Body of pancreas (tissue), 4 donors: ENCODE data around the gene AMBRA1. TPM values are rescaled to one million over a fixed set of nuclear protein-coding genes. Genes with fewer than 3 reads are reported as not detected.

Source experiments
- ATAC-seq: fragments of 150-250 bp; one replicate; pipeline ENCODE4 v1.9.1; 2016
- DNase-seq, 4 donors: peaks; one replicate each; pipeline ENCODE4 v3.0.0-alpha.2; 2019
- H3K27ac ChIP-seq, 4 donors: fragments of 200-600 bp; sonication (generic); 1 replicate in 3 of 4; 2 replicates in 1 of 4; pipeline versions ENCODE4 v1.5.1 to v1.6.1; 2016 to 2019; ENCODE audit warnings: mild to moderate bottlenecking in 1 of 4, mixed read lengths in 1 of 4, moderate library complexity in 1 of 4
- H3K27me3 ChIP-seq, 2 donors: fragments of 200-600 bp; sonication (generic); one replicate each; pipeline ENCODE4 v1.6.0; 2016; ENCODE audit warnings: mild to moderate bottlenecking in 1 of 2
- H3K36me3 ChIP-seq, 2 donors: fragments of 200-600 bp; sonication (generic); replicated peaks in 1 of 2; 2 replicates each; pipeline ENCODE4 v1.5.1; 2016; ENCODE audit warnings: low read depth in 2 of 2; ENCODE audit not compliant: insufficient read depth in 1 of 2
- H3K4me1 ChIP-seq: fragments of 200-600 bp; sonication (generic); one replicate; pipeline ENCODE4 v1.6.0; 2016
- H3K4me3 ChIP-seq, 2 donors: fragments of 200-600 bp; sonication (generic); 1 replicate in 1 of 2; 2 replicates in 1 of 2; pipeline ENCODE4 v1.5.1; 2016 to 2019
- H3K9me3 ChIP-seq, 3 donors: fragments of 200-600 bp; sonication (generic); 1 replicate in 2 of 3; 2 replicates in 1 of 3; pipeline ENCODE4 v1.5.1; 2016
- POLR2A ChIP-seq, 3 donors: fragments of 450-650 bp; IDR thresholded peaks; one replicate each; pipeline ENCODE4 v1.6.1; 2016; ENCODE audit warnings: antibody characterized with exemption in 3 of 3, mild to moderate bottlenecking in 2 of 3
- WGBS, 2 donors: methylation state at CpG; one replicate each; pipeline ENCODE4 v1.1.5; 2017; 5-methylcytosine and 5-hydroxymethylcytosine counted together
- intact Hi-C: fragments of 100-400 bp; cut with DNase I; formaldehyde crosslinking; loops from one replicate; pipeline ENCODE4 v1.15.1; 2023
- total RNA-seq, 2 donors: library from RNA; depleted of rRNA; stranded (reverse); fragments of >200 nt; gene quantifications; one replicate each; pipeline ENCODE4 v1.1.0, GENCODE V29; 2016
- TF ChIP-seq, protein P1 (sequence below), 7 experiments: fragments of 450-650 bp in 4 of 7; fragments of 200-600 bp in 3 of 7; sonication (generic) in 3 of 7; IDR thresholded peaks; one replicate each; pipeline ENCODE4 v1.5.1; 2016 to 2019; ENCODE audit warnings: antibody characterized with exemption in 7 of 7

Gene AMBRA1
- total RNA-seq, 2 donors from 2014 or later = 17.6 to 43.2 TPM

DNA sequence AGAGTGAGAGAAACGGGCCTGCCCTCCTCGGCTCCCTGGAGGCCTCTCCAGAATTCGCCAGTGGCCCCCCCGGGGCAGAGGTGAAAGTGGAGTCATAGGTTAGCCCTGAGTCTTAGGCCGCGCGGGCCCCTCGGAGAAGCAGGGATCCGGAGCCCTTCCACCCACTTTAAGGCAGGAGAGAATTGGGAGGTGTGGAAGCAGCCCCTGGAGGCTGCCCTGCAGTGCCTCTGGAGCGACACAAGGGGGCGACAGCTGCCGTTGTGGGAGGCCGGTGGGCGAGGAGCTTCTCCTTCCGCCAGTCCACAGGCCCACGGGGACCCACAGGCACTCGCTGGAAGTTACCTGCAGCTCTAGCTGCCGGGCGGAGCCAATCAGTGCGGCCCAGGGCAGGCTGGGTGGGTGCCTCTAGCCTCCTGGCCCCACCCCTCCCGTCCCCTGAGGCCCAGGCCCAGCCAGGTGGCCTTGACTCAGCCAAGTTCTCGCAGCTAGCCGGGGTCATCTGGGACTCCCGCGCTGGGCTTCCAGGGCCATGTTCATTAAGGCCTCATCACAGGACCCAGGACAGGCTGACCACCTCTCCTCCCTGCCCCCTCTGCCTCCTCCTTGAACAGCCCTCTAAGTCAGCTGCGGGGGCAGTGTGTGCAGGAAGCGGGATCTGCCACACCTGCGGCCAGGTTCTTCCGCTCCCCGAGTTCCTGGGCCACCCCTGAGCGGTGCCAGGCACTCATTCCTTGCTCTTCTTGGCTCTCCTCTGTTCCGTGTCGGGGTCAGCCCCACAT is 241.6 kb downstream of the AMBRA1 start:
- DNase-seq (peak; percentile 81 to 93 (median 88)), ATAC-seq (peak; percentile 70)
- Histone ChIP-seq H3K4me3 (no peak overlapping the region), H3K27me3 (no peaks in the 10 kb centered on the region), H3K27ac (peak overlapping the region; percentile 66 to 84 (median 76)), H3K36me3 (no peaks in the 10 kb centered on the region), H3K4me1 (peaks cover 70% of the 10 kb centered on the region), H3K9me3 (no peaks in the 10 kb centered on the region)
- intact Hi-C loops = no loop called here
- 16 to 36% methylated on average over 2 to 33 of the region's 33 CpGs for WGBS, 2 donors
- TF ChIP-seq POLR2A (IDR thresholded peaks at IDR 0.05) = peak in 2 of 3 donors; percentile 44 to 70
- TF ChIP-seq, protein P1, sequence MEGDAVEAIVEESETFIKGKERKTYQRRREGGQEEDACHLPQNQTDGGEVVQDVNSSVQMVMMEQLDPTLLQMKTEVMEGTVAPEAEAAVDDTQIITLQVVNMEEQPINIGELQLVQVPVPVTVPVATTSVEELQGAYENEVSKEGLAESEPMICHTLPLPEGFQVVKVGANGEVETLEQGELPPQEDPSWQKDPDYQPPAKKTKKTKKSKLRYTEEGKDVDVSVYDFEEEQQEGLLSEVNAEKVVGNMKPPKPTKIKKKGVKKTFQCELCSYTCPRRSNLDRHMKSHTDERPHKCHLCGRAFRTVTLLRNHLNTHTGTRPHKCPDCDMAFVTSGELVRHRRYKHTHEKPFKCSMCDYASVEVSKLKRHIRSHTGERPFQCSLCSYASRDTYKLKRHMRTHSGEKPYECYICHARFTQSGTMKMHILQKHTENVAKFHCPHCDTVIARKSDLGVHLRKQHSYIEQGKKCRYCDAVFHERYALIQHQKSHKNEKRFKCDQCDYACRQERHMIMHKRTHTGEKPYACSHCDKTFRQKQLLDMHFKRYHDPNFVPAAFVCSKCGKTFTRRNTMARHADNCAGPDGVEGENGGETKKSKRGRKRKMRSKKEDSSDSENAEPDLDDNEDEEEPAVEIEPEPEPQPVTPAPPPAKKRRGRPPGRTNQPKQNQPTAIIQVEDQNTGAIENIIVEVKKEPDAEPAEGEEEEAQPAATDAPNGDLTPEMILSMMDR (IDR thresholded peaks at IDR 0.05) = peak; percentile 87 to 98 (median 95)

DNA sequence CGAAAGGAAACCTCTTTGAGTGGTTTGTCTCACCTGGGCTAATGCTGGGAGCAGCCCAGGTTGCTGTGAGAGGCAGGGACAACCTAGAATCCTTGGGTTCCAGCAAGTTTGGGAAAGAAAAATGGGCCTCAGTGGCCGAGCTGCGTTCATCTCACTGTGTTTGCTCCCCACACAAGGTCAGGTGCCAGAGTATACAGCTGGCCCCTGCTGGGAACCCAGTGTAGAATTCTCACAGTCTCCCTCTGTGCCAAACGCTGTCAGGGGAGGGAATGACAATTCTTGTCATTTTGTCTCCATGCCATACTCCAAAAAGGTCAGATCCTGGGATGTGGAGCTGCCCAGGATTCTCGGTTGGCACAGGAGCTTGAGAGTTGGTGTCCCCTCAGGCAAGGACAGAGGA is 242.2 kb downstream of the AMBRA1 start:
- Histone ChIP-seq H3K4me3 (no peak overlapping the region), H3K4me1 (peaks cover 69% of the 10 kb centered on the region)

DNA sequence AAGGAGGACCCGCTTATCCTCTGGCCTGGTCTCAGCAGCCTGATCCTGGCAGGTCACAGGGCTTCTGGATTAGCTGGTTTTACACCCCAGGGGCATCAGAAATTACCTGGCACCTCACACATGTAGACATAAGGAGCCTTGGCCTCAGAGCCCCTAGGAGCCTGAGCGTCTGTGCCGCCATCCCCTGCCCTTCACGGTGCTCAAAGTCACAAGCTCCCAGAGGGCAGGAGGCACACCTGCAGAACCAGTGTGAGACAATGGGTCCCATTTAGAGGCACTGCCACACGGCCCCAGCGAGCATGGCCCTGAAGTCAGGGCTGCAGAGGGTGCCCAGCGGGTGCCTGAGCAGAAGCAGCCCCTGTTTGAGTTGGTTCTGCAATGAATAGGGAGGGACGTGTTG is 242.7 kb downstream of the AMBRA1 start:
- Histone ChIP-seq H3K27me3 (no peaks in the 10 kb centered on the region), H3K36me3 (no peaks in the 10 kb centered on the region), H3K27ac (peak overlapping the region; percentile 66 to 84 (median 76)), H3K4me1 (peaks cover 67% of the 10 kb centered on the region), H3K4me3 (no peak overlapping the region), H3K9me3 (no peaks in the 10 kb centered on the region)
- no peak for ATAC-seq
- TF ChIP-seq POLR2A (IDR thresholded peaks at IDR 0.05) = no peak
- TF ChIP-seq, protein P1 (IDR thresholded peaks at IDR 0.05) = no peak
- WGBS, 2 donors = 20 to 39% methylated on average over 1 to 8 of the region's 8 CpGs
- no peak for DNase-seq
- intact Hi-C loops = no loop called here

More for the DNA sequence above, 242.2 kb downstream of the AMBRA1 start:
- Histone ChIP-seq H3K9me3 (no peaks in the 10 kb centered on the region), H3K27me3 (no peaks in the 10 kb centered on the region), H3K27ac (peak overlapping the region; percentile 66 to 84 (median 76)), H3K36me3 (no peaks in the 10 kb centered on the region)
- TF ChIP-seq, protein P1 (IDR thresholded peaks at IDR 0.05) = no peak
- no peak for TF ChIP-seq POLR2A (IDR thresholded peaks at IDR 0.05)
- ATAC-seq = no peak
- WGBS, 2 donors = 17 to 21% methylated on average over 5 of the region's 5 CpGs
- intact Hi-C loops = no loop called here
- DNase-seq = peak; percentile 43 to 67 (median 59)

DNA sequence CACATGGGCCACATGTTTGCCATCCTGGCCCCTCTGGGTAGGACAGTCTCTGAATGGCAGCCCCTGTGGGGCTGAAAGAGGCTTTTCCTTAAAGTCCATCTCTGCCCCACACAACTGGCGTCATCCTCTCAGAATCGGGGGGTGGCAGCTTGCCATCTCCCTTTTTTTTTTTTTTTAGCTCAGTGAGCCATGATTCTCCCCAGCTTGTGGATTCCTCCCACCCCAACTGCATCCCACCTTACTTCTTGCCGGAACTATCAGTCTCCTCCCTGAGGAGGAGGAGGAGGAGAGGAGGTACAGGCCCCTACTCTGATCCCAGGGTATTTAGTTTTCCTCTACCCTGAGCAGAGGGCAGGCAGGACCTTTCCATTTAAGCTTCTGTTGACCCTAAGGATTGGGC is 243.1 kb downstream of the AMBRA1 start:
- intact Hi-C loops = no loop called here
- Histone ChIP-seq H3K4me1 (peaks cover 67% of the 10 kb centered on the region), H3K27me3 (no peaks in the 10 kb centered on the region), H3K27ac (peak overlapping the region; percentile 66 to 84 (median 76)), H3K36me3 (no peaks in the 10 kb centered on the region), H3K9me3 (no peaks in the 10 kb centered on the region), H3K4me3 (no peak overlapping the region)
- whole genome bisulfite sequencing, 2 donors = 39 to 53% methylated on average over 3 of the region's 3 CpGs
- no peak for DNase-seq
- TF ChIP-seq, protein P1 (IDR thresholded peaks at IDR 0.05) = no peak
- TF ChIP-seq POLR2A (IDR thresholded peaks at IDR 0.05) = no peak
- ATAC-seq = no peak
